Endothelial cell of umbilical vein (primary cell): ENCODE data around the gene NAA10.

ENCODE experiments used
- CTCF ChIP-seq, 2 donors: IDR thresholded peaks; 1 replicate in 1 of 2; 2 replicates in 1 of 2; pipeline ENCODE4 v1.5.1; 2011; ENCODE audit warnings: low read length in 2 of 2, mild to moderate bottlenecking in 2 of 2, moderate library complexity in 2 of 2, control low read depth in 1 of 2, inconsistent platforms in 1 of 2, low read depth in 1 of 2; ENCODE audit not compliant: insufficient read depth in 1 of 2; ENCODE audit errors: extremely low read depth in 1 of 2
- EZH2 ChIP-seq: IDR thresholded peaks from 2 replicates; pipeline ENCODE4 v1.6.1; 2012; ENCODE audit warnings: borderline replicate concordance, low read depth, mild to moderate bottlenecking, moderate library complexity, low read length, inconsistent platforms; ENCODE audit not compliant: severe bottlenecking
- GATA2 ChIP-seq: IDR thresholded peaks from 2 replicates; pipeline ENCODE4 v1.7.0; 2011; ENCODE audit warnings: low read depth, mild to moderate bottlenecking, moderate library complexity, mixed read lengths, low read length; ENCODE audit not compliant: insufficient read length, insufficient read depth
- MYC ChIP-seq: IDR thresholded peaks from one replicate; pipeline ENCODE4 v1.6.1; 2011; ENCODE audit warnings: mild to moderate bottlenecking, low read depth, low read length
- POLR2A ChIP-seq: IDR thresholded peaks from 2 replicates; pipeline ENCODE4 v1.6.1; 2012; ENCODE audit warnings: low read depth, mild to moderate bottlenecking, control low read depth, low read length
- POLR2AphosphoS5 ChIP-seq: IDR thresholded peaks from 2 replicates; pipeline ENCODE4 v1.6.1; 2012; ENCODE audit warnings: low read depth, mild to moderate bottlenecking, control low read depth, low read length, moderate library complexity; ENCODE audit not compliant: insufficient read depth

- TF ChIP-seq CTCF (IDR thresholded peaks at IDR 0.05; ENCODE audit: extremely low read depth in 1 of 2, insufficient read depth in 1 of 2, low read depth in 1 of 2, low read length in 2 of 2) (no peak), MYC (no peak), POLR2A (no peak), POLR2AphosphoS5 (no peak), EZH2 (no peak), GATA2 (peak; percentile 41)
These were observed 47.5 kb downstream of the NAA10 start for GRCh38 chrX:153887385-153887784.
